Parathyroid adenoma (tissue), 2 donors: ENCODE results near the gene RBM28.

Experiments used
- H2AFZ ChIP-seq: fragments of 300-600 bp; sonication (generic); one replicate; pipeline ENCODE4 v1.7.0; 2017; ENCODE audit warnings: antibody characterized with exemption, mild to moderate bottlenecking
- H3K27ac ChIP-seq: fragments of 300-600 bp; sonication (generic); one replicate; pipeline ENCODE4 v1.7.0; 2017
- H3K27me3 ChIP-seq: fragments of 300-600 bp; sonication (generic); one replicate; pipeline ENCODE4 v1.7.0; 2017; ENCODE audit warnings: low read length; ENCODE audit not compliant: control insufficient read depth, insufficient read depth
- H3K36me3 ChIP-seq: fragments of 300-600 bp; sonication (generic); one replicate; pipeline ENCODE4 v1.7.0; 2017; ENCODE audit warnings: low read length; ENCODE audit not compliant: control insufficient read depth, insufficient read depth
- H3K4me1 ChIP-seq: fragments of 300-600 bp; sonication (generic); one replicate; pipeline ENCODE4 v1.7.0; 2017; ENCODE audit warnings: control low read depth
- H3K4me2 ChIP-seq: fragments of 300-600 bp; sonication (generic); one replicate; pipeline ENCODE4 v1.7.0; 2017; ENCODE audit warnings: low read length
- H3K4me3 ChIP-seq: fragments of 300-600 bp; sonication (generic); one replicate; pipeline ENCODE4 v1.7.0; 2017; ENCODE audit warnings: low read depth, low read length
- H3K79me2 ChIP-seq: fragments of 300-600 bp; sonication (generic); one replicate; pipeline ENCODE4 v1.7.0; 2017; ENCODE audit warnings: control low read depth
- H3K9ac ChIP-seq: fragments of 300-600 bp; sonication (generic); one replicate; pipeline ENCODE4 v1.7.0; 2017; ENCODE audit warnings: mild to moderate bottlenecking
- H3K9me3 ChIP-seq: fragments of 300-600 bp; sonication (generic); one replicate; pipeline ENCODE4 v1.7.0; 2017; ENCODE audit warnings: low read length; ENCODE audit not compliant: control insufficient read depth
- TF ChIP-seq, protein P1 (sequence below): fragments of 300-600 bp; sonication (generic); IDR thresholded peaks from one replicate; pipeline ENCODE4 v1.7.0; 2017; ENCODE audit warnings: antibody characterized with exemption, mild to moderate bottlenecking
- donor health status: primary hyperparathyroidism.

The RBM28 gene, protein sequence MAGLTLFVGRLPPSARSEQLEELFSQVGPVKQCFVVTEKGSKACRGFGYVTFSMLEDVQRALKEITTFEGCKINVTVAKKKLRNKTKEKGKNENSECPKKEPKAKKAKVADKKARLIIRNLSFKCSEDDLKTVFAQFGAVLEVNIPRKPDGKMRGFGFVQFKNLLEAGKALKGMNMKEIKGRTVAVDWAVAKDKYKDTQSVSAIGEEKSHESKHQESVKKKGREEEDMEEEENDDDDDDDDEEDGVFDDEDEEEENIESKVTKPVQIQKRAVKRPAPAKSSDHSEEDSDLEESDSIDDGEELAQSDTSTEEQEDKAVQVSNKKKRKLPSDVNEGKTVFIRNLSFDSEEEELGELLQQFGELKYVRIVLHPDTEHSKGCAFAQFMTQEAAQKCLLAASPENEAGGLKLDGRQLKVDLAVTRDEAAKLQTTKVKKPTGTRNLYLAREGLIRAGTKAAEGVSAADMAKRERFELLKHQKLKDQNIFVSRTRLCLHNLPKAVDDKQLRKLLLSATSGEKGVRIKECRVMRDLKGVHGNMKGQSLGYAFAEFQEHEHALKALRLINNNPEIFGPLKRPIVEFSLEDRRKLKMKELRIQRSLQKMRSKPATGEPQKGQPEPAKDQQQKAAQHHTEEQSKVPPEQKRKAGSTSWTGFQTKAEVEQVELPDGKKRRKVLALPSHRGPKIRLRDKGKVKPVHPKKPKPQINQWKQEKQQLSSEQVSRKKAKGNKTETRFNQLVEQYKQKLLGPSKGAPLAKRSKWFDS

DNA sequence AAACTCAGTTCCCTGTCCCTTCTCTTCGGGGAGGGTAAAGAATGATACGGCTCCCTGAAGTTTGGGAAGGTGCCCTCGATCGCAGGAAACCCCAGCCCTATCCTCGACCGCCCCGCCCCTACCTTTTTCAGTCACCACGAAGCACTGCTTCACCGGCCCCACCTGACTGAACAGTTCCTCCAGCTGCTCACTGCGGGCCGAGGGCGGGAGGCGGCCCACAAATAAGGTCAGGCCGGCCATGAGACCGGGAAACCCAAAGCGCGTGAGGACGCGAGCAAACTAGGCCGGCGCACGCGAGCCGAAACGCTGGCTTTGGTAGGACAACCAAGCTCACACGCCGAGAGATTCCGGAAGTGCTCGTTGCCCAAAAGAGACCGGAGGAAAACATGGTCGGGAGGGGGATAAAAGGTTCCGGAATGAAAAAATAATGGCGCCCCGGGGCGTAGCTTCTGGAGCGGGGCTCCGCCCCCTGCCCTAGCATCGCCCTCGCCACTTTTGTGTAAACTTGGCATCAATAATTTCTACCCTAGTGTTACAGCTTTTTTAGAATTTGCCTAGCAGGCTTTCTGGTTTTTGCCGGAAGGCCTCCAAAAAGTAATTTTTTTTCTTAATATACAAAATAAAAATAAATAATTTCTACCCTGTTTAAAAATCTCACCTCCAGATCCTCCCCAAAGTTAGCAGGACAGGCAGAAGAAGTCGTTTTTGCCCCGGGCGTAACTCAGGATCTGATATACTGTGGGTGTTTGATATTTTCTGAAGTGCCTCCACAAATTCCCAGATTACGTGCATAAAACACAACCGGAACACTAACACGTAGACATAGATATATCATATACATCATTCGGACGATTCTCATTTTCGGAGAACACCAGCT, at the start of gene RBM28:
TSS of gene RBM28 (minus strand) at position 355 of the 877 bp plus-strand sequence. CDS start at position 240, 115 bp downstream.
- Histone ChIP-seq H3K9me3 (no peaks in the 10 kb centered on the region), H3K4me3 (peak within 1 kb of the TSS; percentile 84), H3K27me3 (no peaks in the 10 kb centered on the region), H3K79me2 (peaks cover 12% of the 10 kb centered on the region), H3K4me1 (peaks cover 8% of the 10 kb centered on the region), H3K36me3 (no peaks in the 10 kb centered on the region), H3K27ac (peak within 1 kb of the TSS; percentile 69), H2AFZ (peak within 1 kb of the TSS; percentile 86), H3K4me2 (peak within 1 kb of the TSS; percentile 89), H3K9ac (no peak within 1 kb of the TSS)
- TF ChIP-seq, protein P1, sequence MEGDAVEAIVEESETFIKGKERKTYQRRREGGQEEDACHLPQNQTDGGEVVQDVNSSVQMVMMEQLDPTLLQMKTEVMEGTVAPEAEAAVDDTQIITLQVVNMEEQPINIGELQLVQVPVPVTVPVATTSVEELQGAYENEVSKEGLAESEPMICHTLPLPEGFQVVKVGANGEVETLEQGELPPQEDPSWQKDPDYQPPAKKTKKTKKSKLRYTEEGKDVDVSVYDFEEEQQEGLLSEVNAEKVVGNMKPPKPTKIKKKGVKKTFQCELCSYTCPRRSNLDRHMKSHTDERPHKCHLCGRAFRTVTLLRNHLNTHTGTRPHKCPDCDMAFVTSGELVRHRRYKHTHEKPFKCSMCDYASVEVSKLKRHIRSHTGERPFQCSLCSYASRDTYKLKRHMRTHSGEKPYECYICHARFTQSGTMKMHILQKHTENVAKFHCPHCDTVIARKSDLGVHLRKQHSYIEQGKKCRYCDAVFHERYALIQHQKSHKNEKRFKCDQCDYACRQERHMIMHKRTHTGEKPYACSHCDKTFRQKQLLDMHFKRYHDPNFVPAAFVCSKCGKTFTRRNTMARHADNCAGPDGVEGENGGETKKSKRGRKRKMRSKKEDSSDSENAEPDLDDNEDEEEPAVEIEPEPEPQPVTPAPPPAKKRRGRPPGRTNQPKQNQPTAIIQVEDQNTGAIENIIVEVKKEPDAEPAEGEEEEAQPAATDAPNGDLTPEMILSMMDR: no peak

DNA sequence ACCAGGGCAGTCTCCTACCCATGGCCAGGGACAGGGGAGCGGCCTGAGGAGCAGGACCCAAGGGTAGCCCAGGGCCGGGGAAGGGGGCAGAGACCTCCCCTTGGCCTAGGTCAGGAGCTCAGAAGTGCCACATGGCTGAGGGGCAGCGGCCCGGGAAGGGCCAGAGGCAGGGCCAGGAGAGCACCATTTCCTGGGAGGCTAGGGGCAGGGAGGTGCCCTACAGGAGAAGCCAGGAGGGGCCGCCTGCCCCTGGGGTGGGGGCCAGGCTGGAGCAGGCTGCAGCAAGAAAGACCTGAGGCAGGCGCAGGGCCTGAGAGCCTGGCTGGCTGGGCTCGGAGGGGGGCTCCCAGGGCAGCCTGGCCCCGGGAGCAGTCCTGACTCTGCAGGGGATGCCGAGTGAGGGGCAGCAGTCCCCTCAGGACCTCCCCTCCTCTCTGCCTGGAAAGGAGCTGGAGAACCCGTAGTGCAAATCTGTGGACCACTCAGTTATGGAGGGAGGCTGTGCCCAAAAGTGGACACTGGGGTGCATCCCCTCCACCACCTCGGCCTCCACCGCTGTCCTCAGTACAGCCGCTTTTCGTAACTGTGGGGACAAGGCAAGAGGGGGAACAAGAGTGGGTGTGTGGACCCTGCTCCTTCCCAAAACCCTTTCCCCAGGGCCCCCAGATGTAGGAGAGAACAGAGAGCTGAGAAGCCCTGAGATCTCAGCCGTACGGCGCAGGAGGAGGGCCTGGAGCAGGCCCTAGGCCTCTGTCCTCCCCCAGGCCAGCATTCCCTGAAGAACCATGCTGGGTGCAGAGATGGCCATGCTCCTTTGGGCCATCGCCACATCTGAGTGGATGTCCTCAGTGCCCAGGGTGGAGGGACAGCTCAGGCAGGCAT, 49.0 kb upstream of the RBM28 start:
- no peak overlapping the region for H3K4me3 ChIP-seq

DNA sequence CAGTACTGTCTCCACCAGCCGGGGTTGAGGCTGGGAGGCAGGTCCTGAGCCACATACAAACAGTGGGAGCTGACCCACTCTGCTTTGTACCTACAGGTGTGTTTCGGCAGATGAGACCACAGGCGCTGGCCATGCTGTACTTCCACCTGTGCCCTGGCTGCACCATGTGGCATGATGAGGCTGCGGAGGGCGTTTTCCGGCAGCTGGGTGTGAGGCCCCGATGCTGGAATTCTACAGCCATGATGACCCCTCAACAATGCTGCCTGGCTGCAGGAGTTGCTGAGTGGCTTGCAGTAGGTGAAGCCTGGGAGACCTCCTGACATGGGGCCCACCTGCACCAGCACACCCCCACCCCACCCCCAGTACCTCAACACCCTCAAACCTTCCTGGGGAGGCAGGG, 48.1 kb upstream of the RBM28 start:
- TF ChIP-seq, protein P1: no peak
- H3K4me3 ChIP-seq: no peak overlapping the region
- no peaks in the 10 kb centered on the region for H3K36me3 ChIP-seq
- H3K79me2 ChIP-seq: no peaks in the 10 kb centered on the region
- no peak overlapping the region for H3K9ac ChIP-seq
- H3K9me3 ChIP-seq: no peaks in the 10 kb centered on the region
- H3K27me3 ChIP-seq: no peaks in the 10 kb centered on the region
- no peak overlapping the region for H3K27ac ChIP-seq
- no peaks in the 10 kb centered on the region for H3K4me1 ChIP-seq
- H2AFZ ChIP-seq: no peak overlapping the region
- no peak overlapping the region for H3K4me2 ChIP-seq

More for the DNA sequence above, 49.0 kb upstream of the RBM28 start:
- H3K27ac ChIP-seq: no peak overlapping the region
- no peak overlapping the region for H2AFZ ChIP-seq
- no peaks in the 10 kb centered on the region for H3K27me3 ChIP-seq
- no peaks in the 10 kb centered on the region for H3K4me1 ChIP-seq
- H3K36me3 ChIP-seq: no peaks in the 10 kb centered on the region
- no peak overlapping the region for H3K4me2 ChIP-seq
- H3K9me3 ChIP-seq: no peaks in the 10 kb centered on the region
- H3K79me2 ChIP-seq: no peaks in the 10 kb centered on the region
- TF ChIP-seq, protein P1: no peak
- no peak overlapping the region for H3K9ac ChIP-seq

DNA sequence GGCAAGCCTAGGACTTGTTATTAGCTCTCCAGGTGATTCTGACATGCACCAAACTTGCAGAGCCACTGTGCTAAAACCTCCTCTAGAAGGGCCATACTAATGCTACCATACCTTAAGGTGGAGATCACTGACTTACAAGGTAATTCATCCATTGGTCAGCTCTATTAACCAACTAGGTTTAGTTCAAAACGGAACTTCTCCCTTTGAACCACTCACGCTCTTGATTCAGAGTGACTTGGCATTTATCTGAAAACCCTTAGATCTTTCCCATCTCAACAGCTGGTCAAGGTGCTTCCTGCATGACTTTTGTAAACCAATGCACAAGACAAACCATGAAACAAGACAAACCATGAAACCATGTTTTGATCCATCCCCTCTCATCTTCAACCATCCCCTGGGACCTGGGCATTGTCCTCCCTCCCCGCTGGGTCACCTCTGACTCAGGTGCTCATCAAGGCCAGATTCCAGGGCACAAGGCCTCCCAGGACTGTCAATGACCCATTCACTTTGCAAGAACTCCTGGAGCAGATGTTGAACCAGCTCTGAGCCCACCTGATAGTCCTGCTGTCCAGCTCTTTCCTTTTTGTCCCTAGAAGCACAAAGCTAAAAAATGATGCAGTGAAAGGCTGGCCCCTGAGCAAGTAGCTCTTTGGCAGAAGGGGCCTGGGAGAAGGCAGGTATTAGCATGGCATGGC, 47.3 kb upstream of the RBM28 start:
- H3K9me3 ChIP-seq: no peaks in the 10 kb centered on the region
- no peak overlapping the region for H3K27ac ChIP-seq

More for the DNA sequence above, 47.3 kb upstream of the RBM28 start:
- H3K4me1 ChIP-seq: no peaks in the 10 kb centered on the region
- no peaks in the 10 kb centered on the region for H3K36me3 ChIP-seq
- H3K4me2 ChIP-seq: no peak overlapping the region
- no peak overlapping the region for H3K9ac ChIP-seq
- H2AFZ ChIP-seq: no peak overlapping the region
- no peaks in the 10 kb centered on the region for H3K27me3 ChIP-seq
- no peaks in the 10 kb centered on the region for H3K79me2 ChIP-seq
- TF ChIP-seq, protein P1: no peak
- H3K4me3 ChIP-seq: no peak overlapping the region
